GM23338 (cell line): ENCODE measurements around the gene PTPN13. TPM values are rescaled to one million over a fixed set of nuclear protein-coding genes. Genes with fewer than 3 reads are reported as not detected.

Experiments used
- ATAC-seq: fragments of 200-7000 bp; cut with Tn5 transposase; 3 replicates; pipeline ENCODE4 v1.9.1; 2020
- DNase-seq: peaks from one replicate; pipeline ENCODE4 v3.0.0-alpha.2; 2015; ENCODE audit warnings: low spot score
- H2AFZ ChIP-seq: fragments of 200-600 bp; sonication (generic); 2 replicates; pipeline ENCODE4 v1.8.0; 2016; ENCODE audit warnings: antibody characterized with exemption, mild to moderate bottlenecking, moderate library complexity
- H3F3A ChIP-seq: fragments of 200-600 bp; sonication (generic); replicated peaks from 2 replicates; pipeline ENCODE4 v1.8.0; 2017; ENCODE audit warnings: antibody characterized with exemption, mixed run types, low read depth
- H3K27ac ChIP-seq: fragments of 200-600 bp; sonication (generic); 2 replicates; pipeline ENCODE4 v1.6.1; 2016; ENCODE audit warnings: low read depth
- H3K27me3 ChIP-seq: fragments of 200-600 bp; sonication (generic); 2 replicates; pipeline ENCODE4 v1.8.0; 2016; ENCODE audit warnings: mild to moderate bottlenecking, mixed run types, moderate library complexity; ENCODE audit not compliant: insufficient read depth
- H3K36me3 ChIP-seq: fragments of 200-600 bp; sonication (generic); 2 replicates; pipeline ENCODE4 v1.8.0; 2016; ENCODE audit warnings: mild to moderate bottlenecking; ENCODE audit not compliant: insufficient read depth
- H3K4me1 ChIP-seq: fragments of 200-600 bp; sonication (generic); 2 replicates; pipeline ENCODE4 v1.8.0; 2016; ENCODE audit warnings: mild to moderate bottlenecking, moderate library complexity; ENCODE audit not compliant: insufficient read depth
- H3K4me2 ChIP-seq: fragments of 200-600 bp; sonication (generic); 2 replicates; pipeline ENCODE4 v1.7.1; 2017; ENCODE audit warnings: mixed run types
- H3K4me3 ChIP-seq: fragments of 200-600 bp; sonication (generic); 2 replicates; pipeline ENCODE4 v1.6.1; 2016; ENCODE audit warnings: mixed run types
- H3K79me2 ChIP-seq: fragments of 200-600 bp; sonication (generic); replicated peaks from 2 replicates; pipeline ENCODE4 v1.8.0; 2017; ENCODE audit warnings: mild to moderate bottlenecking; ENCODE audit not compliant: insufficient read depth
- H3K9me2 ChIP-seq: fragments of 200-600 bp; sonication (generic); 2 replicates; pipeline ENCODE4 v1.8.0; 2017; ENCODE audit not compliant: insufficient read depth
- H4K20me1 ChIP-seq: fragments of 200-600 bp; sonication (generic); replicated peaks from 2 replicates; pipeline ENCODE4 v1.8.0; 2017; ENCODE audit warnings: mild to moderate bottlenecking; ENCODE audit not compliant: insufficient read depth
- H3K27ac Mint-ChIP-seq: 2 replicates; pipeline ENCODE4 v1.8.0; 2020; ENCODE audit warnings: inconsistent platforms, mild to moderate bottlenecking, moderate library complexity, mixed read lengths
- H3K27me3 Mint-ChIP-seq: 3 replicates; pipeline ENCODE4 v1.8.0; 2022; ENCODE audit warnings: low read depth, mild to moderate bottlenecking, moderate library complexity, mixed read lengths, inconsistent platforms; ENCODE audit not compliant: insufficient read depth, poor library complexity
- H3K36me3 Mint-ChIP-seq: 3 replicates; pipeline ENCODE4 v1.8.0; 2021; ENCODE audit warnings: low read depth, mild to moderate bottlenecking, inconsistent platforms, moderate library complexity, mixed read lengths
- H3K4me1 Mint-ChIP-seq: 3 replicates; pipeline ENCODE4 v1.8.0; 2020; ENCODE audit warnings: mild to moderate bottlenecking, inconsistent platforms, mixed read lengths
- H3K4me3 Mint-ChIP-seq: 3 replicates; pipeline ENCODE4 v1.8.0; 2021; ENCODE audit warnings: moderate library complexity, mild to moderate bottlenecking, inconsistent platforms, mixed read lengths
- H3K9me3 Mint-ChIP-seq: 3 replicates; pipeline ENCODE4 v1.8.0; 2020; ENCODE audit warnings: moderate library complexity, mild to moderate bottlenecking, inconsistent platforms, mixed read lengths
- CREB1 ChIP-seq: fragments of 250-450 bp; sonication (Bioruptor Pico); IDR thresholded peaks from 2 replicates; pipeline ENCODE4 v1.5.0; 2020; ENCODE audit warnings: low read depth, mild to moderate bottlenecking, moderate library complexity
- CTCF ChIP-seq, 2 experiments: fragments of 200-600 bp in 1 of 2; sonication (generic) in 1 of 2; conservative IDR thresholded peaks; 2 replicates each; pipeline versions ENCODE4 v1.5.1 to v1.6.1; 2016 to 2017; ENCODE audit warnings: antibody characterized with exemption in 2 of 2, low read depth in 2 of 2, mild to moderate bottlenecking in 2 of 2, moderate library complexity in 1 of 2
- EZH2 ChIP-seq: fragments of 200-600 bp; sonication (generic); IDR thresholded peaks from one replicate; pipeline ENCODE4 v1.8.0; 2017; ENCODE audit warnings: antibody characterized with exemption, mild to moderate bottlenecking, low read depth; ENCODE audit not compliant: unreplicated experiment
- EZH2phosphoT487 ChIP-seq: fragments of 200-600 bp; sonication (generic); IDR thresholded peaks from one replicate; pipeline ENCODE4 v1.8.1; 2018; ENCODE audit warnings: antibody characterized with exemption; ENCODE audit not compliant: unreplicated experiment
- JUNB ChIP-seq: IDR thresholded peaks from one replicate; pipeline ENCODE4 v1.6.1; 2016; ENCODE audit warnings: antibody characterized with exemption; ENCODE audit not compliant: unreplicated experiment
- NANOG ChIP-seq: IDR thresholded peaks from 2 replicates; pipeline ENCODE4 v1.6.1; 2016; ENCODE audit warnings: antibody characterized with exemption, borderline replicate concordance
- POLR2AphosphoS5 ChIP-seq: IDR thresholded peaks from 2 replicates; pipeline ENCODE4 v1.6.1; 2016; ENCODE audit warnings: antibody characterized with exemption, low read depth
- STAT1 ChIP-seq: IDR thresholded peaks from one replicate; pipeline ENCODE4 v1.6.1; 2016; ENCODE audit warnings: antibody characterized with exemption; ENCODE audit not compliant: unreplicated experiment
- ZNF114 ChIP-seq: fragments of 250-450 bp; sonication (Bioruptor Pico); IDR thresholded peaks from 2 replicates; pipeline ENCODE4 v1.5.0; 2020; ENCODE audit warnings: mild to moderate bottlenecking, moderate library complexity
- ZNF331 ChIP-seq: fragments of 250-450 bp; sonication (Bioruptor Pico); IDR thresholded peaks from 2 replicates; pipeline ENCODE4 v1.5.0; 2020; ENCODE audit warnings: low read depth, mild to moderate bottlenecking, moderate library complexity
- polyA plus RNA-seq: library from polyadenylated mRNA; unstranded; fragments of >200 nt; fragmentation: Nextera tagmentation; extraction: Ambion mirVana; gene quantifications from 2 replicates; pipeline ENCODE4 v1.2.1, GENCODE V29; 2016
- total RNA-seq: library from RNA; depleted of rRNA; stranded (reverse); fragments of >200 nt; shearing (Covaris generic); gene quantifications from 2 replicates; pipeline ENCODE4 v1.2.3, GENCODE V29; 2014
- TF ChIP-seq, protein P1 (sequence below): fragments of 250-450 bp; sonication (Bioruptor Pico); IDR thresholded peaks from 2 replicates; pipeline ENCODE4 v1.5.0; 2020; ENCODE audit warnings: mild to moderate bottlenecking, moderate library complexity
- TF ChIP-seq, protein P2 (sequence below): IDR thresholded peaks from 2 replicates; pipeline ENCODE4 v1.6.1; 2016; ENCODE audit warnings: antibody characterized with exemption
- TF ChIP-seq, protein P3 (sequence below): IDR thresholded peaks from one replicate; pipeline ENCODE4 v1.6.1; 2018; ENCODE audit warnings: antibody characterized with exemption; ENCODE audit not compliant: unreplicated experiment

Gene PTPN13
- total and polyA plus RNA-seq, 2 experiments from 2014 or later, result 12.6 to 49.9 TPM

GRCh38 chr4:86853209-86853608, 259.1 kb downstream of the PTPN13 start:
- ATAC-seq, result no peak
- Histone ChIP-seq H3K4me3 (no peak overlapping the region), H3K27ac (no peak overlapping the region), H3F3A (no peaks in the 10 kb centered on the region), H3K4me1 (peaks cover 12% of the 10 kb centered on the region), H3K79me2 (no peaks in the 10 kb centered on the region), H3K36me3 (no peaks in the 10 kb centered on the region), H2AFZ (no peak overlapping the region), H3K27me3 (peaks cover 28% of the 10 kb centered on the region), H3K9me2 (no peaks in the 10 kb centered on the region), H3K4me2 (no peak overlapping the region), H4K20me1 (no peaks in the 10 kb centered on the region)
- Mint-ChIP-seq H3K4me1 (peaks cover 14% of the 10 kb centered on the region), H3K27me3 (peaks cover 8% of the 10 kb centered on the region), H3K27ac (no peak overlapping the region), H3K9me3 (no peaks in the 10 kb centered on the region), H3K4me3 (no peak overlapping the region), H3K36me3 (no peaks in the 10 kb centered on the region)
- DNase-seq, result no peak
- TF ChIP-seq NANOG (no peak), JUNB (no peak), EZH2phosphoT487 (no peak), POLR2AphosphoS5 (no peak), EZH2 (no peak), STAT1 (no peak), ZNF331 (CRISPR knock-in tag) (no peak), ZNF114 (CRISPR knock-in tag) (no peak), CTCF (conservative IDR thresholded peaks at IDR 0.05; ENCODE audit: low read depth in 2 of 2) (no peak), CREB1 (CRISPR knock-in tag) (no peak)
- TF ChIP-seq, protein P1, sequence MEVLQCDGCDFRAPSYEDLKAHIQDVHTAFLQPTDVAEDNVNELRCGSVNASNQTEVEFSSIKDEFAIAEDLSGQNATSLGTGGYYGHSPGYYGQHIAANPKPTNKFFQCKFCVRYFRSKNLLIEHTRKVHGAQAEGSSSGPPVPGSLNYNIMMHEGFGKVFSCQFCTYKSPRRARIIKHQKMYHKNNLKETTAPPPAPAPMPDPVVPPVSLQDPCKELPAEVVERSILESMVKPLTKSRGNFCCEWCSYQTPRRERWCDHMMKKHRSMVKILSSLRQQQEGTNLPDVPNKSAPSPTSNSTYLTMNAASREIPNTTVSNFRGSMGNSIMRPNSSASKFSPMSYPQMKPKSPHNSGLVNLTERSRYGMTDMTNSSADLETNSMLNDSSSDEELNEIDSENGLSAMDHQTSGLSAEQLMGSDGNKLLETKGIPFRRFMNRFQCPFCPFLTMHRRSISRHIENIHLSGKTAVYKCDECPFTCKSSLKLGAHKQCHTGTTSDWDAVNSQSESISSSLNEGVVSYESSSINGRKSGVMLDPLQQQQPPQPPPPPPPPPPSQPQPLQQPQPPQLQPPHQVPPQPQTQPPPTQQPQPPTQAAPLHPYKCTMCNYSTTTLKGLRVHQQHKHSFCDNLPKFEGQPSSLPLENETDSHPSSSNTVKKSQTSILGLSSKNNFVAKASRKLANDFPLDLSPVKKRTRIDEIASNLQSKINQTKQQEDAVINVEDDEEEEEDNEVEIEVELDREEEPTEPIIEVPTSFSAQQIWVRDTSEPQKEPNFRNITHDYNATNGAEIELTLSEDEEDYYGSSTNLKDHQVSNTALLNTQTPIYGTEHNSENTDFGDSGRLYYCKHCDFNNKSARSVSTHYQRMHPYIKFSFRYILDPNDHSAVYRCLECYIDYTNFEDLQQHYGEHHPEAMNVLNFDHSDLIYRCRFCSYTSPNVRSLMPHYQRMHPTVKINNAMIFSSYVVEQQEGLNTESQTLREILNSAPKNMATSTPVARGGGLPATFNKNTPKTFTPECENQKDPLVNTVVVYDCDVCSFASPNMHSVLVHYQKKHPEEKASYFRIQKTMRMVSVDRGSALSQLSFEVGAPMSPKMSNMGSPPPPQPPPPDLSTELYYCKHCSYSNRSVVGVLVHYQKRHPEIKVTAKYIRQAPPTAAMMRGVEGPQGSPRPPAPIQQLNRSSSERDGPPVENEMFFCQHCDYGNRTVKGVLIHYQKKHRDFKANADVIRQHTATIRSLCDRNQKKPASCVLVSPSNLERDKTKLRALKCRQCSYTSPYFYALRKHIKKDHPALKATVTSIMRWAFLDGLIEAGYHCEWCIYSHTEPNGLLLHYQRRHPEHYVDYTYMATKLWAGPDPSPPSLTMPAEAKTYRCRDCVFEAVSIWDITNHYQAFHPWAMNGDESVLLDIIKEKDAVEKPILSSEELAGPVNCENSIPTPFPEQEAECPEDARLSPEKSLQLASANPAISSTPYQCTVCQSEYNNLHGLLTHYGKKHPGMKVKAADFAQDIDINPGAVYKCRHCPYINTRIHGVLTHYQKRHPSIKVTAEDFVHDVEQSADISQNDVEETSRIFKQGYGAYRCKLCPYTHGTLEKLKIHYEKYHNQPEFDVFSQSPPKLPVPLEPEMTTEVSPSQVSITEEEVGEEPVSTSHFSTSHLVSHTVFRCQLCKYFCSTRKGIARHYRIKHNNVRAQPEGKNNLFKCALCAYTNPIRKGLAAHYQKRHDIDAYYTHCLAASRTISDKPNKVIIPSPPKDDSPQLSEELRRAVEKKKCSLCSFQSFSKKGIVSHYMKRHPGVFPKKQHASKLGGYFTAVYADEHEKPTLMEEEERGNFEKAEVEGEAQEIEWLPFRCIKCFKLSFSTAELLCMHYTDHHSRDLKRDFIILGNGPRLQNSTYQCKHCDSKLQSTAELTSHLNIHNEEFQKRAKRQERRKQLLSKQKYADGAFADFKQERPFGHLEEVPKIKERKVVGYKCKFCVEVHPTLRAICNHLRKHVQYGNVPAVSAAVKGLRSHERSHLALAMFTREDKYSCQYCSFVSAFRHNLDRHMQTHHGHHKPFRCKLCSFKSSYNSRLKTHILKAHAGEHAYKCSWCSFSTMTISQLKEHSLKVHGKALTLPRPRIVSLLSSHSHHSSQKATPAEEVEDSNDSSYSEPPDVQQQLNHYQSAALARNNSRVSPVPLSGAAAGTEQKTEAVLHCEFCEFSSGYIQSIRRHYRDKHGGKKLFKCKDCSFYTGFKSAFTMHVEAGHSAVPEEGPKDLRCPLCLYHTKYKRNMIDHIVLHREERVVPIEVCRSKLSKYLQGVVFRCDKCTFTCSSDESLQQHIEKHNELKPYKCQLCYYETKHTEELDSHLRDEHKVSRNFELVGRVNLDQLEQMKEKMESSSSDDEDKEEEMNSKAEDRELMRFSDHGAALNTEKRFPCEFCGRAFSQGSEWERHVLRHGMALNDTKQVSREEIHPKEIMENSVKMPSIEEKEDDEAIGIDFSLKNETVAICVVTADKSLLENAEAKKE (CRISPR knock-in tag), result no peak
- TF ChIP-seq, protein P2, sequence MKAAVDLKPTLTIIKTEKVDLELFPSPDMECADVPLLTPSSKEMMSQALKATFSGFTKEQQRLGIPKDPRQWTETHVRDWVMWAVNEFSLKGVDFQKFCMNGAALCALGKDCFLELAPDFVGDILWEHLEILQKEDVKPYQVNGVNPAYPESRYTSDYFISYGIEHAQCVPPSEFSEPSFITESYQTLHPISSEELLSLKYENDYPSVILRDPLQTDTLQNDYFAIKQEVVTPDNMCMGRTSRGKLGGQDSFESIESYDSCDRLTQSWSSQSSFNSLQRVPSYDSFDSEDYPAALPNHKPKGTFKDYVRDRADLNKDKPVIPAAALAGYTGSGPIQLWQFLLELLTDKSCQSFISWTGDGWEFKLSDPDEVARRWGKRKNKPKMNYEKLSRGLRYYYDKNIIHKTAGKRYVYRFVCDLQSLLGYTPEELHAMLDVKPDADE, result no peak
- TF ChIP-seq, protein P3, sequence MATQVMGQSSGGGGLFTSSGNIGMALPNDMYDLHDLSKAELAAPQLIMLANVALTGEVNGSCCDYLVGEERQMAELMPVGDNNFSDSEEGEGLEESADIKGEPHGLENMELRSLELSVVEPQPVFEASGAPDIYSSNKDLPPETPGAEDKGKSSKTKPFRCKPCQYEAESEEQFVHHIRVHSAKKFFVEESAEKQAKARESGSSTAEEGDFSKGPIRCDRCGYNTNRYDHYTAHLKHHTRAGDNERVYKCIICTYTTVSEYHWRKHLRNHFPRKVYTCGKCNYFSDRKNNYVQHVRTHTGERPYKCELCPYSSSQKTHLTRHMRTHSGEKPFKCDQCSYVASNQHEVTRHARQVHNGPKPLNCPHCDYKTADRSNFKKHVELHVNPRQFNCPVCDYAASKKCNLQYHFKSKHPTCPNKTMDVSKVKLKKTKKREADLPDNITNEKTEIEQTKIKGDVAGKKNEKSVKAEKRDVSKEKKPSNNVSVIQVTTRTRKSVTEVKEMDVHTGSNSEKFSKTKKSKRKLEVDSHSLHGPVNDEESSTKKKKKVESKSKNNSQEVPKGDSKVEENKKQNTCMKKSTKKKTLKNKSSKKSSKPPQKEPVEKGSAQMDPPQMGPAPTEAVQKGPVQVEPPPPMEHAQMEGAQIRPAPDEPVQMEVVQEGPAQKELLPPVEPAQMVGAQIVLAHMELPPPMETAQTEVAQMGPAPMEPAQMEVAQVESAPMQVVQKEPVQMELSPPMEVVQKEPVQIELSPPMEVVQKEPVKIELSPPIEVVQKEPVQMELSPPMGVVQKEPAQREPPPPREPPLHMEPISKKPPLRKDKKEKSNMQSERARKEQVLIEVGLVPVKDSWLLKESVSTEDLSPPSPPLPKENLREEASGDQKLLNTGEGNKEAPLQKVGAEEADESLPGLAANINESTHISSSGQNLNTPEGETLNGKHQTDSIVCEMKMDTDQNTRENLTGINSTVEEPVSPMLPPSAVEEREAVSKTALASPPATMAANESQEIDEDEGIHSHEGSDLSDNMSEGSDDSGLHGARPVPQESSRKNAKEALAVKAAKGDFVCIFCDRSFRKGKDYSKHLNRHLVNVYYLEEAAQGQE, result no peak
